GM12873 (cell line): ENCODE results near the gene EFCAB5.
A peak's percentile ranks its signal among the peaks of the same experiment; 100 is the strongest.

Experiments
- TF ChIP-seq, protein P1 (sequence below): IDR thresholded peaks from 2 replicates; pipeline ENCODE4 v1.5.1; 2012; ENCODE audit warnings: low read depth, mild to moderate bottlenecking, moderate library complexity, low read length, control low read depth; ENCODE audit not compliant: insufficient read depth; ENCODE audit errors: missing control alignments

Gene EFCAB5

DNA sequence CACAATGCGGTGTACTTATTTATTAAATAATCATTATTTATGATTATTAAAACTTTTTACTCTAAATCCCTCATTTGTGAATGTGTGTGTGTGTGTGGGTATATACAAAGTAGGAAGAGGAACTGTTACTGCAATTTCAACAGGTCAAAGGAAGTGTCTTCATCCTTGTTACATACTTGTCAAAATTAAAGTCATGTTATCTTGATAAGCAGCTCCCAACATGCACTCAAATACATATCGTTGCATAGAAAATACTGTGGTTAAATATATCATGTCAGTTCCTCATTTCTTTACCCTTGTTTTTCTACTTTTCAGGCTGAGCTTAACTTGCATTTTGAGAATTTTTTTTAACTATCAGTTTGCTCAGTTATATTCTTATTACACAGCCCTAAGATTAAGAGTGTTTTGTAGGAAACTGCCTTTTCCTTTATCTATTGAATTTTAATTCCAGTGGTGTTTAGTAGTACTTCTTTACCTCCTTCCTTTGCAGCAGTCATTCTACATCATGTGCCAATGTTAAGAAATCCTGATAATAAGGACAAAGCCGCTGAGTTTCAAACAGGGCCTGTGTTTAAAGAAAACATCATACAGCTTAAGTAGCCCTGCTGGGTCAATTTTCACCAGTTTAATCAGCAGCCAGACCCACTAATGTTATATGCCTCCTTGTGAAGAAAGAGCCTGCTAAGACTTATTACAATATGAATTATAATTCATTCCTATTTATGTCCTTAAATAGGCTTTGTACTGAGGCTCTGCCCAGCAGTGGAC is 7.2 kb downstream of the EFCAB5 start:
- TF ChIP-seq, protein P1, sequence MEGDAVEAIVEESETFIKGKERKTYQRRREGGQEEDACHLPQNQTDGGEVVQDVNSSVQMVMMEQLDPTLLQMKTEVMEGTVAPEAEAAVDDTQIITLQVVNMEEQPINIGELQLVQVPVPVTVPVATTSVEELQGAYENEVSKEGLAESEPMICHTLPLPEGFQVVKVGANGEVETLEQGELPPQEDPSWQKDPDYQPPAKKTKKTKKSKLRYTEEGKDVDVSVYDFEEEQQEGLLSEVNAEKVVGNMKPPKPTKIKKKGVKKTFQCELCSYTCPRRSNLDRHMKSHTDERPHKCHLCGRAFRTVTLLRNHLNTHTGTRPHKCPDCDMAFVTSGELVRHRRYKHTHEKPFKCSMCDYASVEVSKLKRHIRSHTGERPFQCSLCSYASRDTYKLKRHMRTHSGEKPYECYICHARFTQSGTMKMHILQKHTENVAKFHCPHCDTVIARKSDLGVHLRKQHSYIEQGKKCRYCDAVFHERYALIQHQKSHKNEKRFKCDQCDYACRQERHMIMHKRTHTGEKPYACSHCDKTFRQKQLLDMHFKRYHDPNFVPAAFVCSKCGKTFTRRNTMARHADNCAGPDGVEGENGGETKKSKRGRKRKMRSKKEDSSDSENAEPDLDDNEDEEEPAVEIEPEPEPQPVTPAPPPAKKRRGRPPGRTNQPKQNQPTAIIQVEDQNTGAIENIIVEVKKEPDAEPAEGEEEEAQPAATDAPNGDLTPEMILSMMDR = no peak

- TF ChIP-seq, protein P1 = no peak
Observed at GRCh38 chr17:29949696-29950095, 8.3 kb downstream of the EFCAB5 start.

DNA sequence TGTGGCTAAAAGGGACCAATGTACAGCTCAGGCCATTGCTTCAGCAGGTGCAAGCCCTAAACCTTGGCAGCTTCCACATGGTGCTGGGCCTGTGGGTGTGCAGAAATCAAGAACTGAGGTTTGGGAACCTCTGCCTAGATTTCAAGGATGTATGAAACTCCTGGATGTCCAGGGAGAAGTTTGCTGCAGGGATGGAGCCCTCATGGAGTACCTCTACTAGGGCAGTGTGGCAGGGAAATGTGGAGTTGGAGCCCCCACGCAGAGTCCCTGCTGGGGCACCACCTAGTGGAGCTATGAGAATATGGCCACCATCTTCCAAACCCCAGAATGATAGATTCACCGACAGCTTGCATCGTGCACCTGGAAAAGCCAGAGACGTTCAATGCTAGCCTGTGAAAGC is 13.0 kb downstream of the EFCAB5 start:
- TF ChIP-seq, protein P1 = peak; percentile 37

DNA sequence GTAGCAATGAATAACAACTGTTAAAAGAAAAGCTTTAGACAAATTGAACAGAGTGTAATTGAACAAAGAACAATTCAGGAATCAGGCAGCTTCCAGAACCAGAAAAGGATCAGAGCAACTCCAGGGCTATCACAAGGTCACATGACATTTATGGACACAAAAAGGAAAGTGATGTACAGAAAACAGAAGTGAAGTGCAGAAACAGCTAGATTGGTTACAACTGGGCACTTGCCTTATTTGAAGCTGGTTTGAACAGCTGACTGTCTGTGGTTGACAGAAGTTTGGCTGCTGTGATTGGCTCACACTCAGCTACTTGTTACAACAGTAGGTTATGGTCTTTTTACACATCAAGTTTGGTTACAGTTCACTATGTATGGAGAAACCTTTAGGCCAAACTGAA is 14.8 kb downstream of the EFCAB5 start:
- TF ChIP-seq, protein P1 = no peak

DNA sequence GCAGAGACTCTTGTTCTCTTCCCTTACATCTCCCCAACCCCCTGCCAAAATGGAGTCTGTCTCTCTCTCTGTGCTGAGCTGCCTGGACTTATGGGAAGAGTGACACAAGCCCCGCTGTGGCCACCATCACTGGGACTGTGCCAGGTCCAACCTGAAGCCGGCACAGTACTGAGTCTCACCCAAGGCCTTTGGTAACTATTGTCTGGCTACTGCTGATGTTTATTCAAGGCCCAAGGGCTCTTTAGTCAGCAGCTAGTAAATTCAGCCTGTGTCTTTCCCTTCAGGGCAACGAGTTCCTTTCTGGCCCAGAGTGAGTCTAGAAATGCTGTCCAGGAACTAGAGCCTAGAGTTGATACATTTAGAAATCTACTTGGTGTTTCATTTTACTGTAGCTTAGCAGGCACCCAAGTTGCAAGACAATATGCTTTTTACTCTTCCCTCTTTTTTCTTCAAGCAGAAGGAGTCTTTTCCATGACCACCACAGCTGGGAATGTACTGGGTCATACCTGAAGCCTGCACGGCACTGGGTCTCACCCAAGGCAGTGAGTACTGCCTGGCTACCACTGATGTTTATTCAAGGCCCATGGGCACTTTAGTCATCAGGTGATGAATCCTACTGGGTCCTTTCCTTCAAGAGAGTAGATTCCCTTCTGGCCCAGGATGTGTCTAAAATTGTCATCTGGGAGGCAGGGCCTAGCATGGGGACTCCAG is 17.7 kb downstream of the EFCAB5 start:
- TF ChIP-seq, protein P1 = no peak

- TF ChIP-seq, protein P1 = no peak
Observed at GRCh38 chr17:29959658-29960337, 18.4 kb downstream of the EFCAB5 start.

DNA sequence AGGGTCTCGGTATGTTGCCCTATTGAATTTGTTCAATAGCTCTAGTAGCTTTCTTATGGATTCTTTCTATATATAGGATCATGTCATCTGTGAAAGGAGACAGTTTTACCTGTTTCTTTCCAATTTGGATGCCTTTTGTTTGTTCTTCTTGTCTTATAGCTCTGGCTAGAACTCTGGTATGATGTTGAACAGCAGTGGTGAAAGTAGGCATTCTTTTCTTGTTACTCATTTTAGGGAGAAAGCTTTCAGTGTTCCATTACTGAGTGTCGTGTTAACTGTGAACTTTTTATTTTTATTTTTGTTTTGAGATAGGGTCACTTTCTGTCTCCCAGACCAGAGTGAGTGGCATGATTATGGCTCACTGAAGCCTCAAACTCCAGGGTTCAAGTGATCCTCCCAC is 21.2 kb downstream of the EFCAB5 start:
- TF ChIP-seq, protein P1 = no peak
